SK-N-DZ (cell line): ENCODE data around the gene ABCG4.
"Not testable (repeated sequence)": the region's sequence is repeated elsewhere in the genome, so short reads cannot be mapped to it uniquely, and the experiment has no call there.

Source experiments
- DNase-seq: peaks from one replicate; pipeline ENCODE4 v3.0.0-alpha.2; 2015; ENCODE audit warnings: low spot score

ABCG4 gene

DNA sequence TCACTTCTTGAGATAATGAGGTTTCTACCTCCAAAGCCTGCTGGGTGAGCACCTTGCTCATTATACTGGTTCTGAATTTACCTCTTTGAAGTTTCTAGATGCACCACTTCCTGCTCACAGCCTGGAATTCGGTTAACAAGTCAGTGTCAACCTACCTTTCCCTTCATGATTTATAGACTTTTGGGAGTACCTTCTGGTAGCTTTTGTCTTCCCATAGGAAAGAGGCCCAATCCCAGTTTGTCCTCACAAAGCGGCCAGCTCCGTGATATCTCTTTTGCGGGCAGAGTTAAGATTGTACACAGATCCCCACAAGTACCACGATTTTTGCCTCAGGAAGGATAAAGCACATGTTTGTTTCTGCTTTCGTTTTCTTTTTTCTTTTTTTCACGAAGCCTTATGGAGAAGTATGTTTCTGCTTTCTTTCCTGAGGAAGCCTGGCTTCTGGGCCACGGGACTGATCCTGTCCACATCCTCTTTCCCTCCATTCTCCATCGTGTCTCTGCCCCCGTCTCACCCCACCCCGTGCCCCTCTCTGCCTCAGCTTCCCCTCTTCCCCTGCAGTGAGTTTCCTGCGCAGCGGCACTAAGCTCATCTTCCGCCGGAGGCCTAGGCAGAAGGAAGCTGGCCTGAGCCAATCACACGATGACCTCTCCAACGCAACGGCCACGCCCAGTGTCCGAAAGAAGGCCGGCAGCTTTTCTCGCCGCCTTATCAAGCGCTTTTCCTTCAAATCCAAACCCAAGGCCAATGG, 33.2 kb upstream of the ABCG4 start:
- no peak for DNase-seq

DNA sequence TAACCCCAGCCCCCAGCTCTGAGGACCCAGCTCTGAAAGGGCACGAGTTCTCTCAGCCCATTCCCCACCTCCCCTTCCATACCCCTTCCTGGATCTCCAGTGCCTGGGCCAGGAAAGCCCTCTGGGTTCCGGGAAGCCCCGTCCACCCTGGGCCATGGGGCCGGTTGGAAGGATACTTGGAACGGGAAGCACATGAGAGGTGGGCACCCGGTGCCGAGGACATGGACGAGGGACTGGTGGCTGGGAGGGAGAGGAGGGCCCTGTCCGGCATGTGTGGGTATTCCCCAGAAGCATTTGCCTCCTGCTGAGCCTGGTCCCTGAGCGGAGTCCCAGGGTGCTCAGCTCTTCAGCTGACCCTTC, 32.6 kb upstream of the ABCG4 start:
- no peak for DNase-seq

DNA sequence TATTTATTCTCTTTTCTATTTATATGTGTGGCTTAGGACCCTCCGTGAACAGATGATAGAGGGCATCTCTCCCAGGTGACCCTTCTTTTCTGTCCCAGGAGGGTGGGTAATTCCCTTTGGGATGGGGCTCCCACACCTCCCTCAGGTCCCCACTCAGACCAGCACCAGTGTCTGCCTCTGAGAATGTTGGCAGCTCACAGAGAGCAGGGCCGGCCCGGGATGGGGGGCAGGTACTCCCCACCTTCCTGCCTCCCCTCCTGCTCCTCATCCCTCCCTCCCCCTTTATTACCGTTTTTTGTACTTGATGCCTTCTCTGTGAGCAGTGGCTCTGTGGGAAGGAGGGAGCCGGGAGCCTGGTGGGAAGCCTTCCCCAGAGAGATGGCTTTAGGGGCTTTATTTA, 32.3 kb upstream of the ABCG4 start:
- no peak for DNase-seq

DNA sequence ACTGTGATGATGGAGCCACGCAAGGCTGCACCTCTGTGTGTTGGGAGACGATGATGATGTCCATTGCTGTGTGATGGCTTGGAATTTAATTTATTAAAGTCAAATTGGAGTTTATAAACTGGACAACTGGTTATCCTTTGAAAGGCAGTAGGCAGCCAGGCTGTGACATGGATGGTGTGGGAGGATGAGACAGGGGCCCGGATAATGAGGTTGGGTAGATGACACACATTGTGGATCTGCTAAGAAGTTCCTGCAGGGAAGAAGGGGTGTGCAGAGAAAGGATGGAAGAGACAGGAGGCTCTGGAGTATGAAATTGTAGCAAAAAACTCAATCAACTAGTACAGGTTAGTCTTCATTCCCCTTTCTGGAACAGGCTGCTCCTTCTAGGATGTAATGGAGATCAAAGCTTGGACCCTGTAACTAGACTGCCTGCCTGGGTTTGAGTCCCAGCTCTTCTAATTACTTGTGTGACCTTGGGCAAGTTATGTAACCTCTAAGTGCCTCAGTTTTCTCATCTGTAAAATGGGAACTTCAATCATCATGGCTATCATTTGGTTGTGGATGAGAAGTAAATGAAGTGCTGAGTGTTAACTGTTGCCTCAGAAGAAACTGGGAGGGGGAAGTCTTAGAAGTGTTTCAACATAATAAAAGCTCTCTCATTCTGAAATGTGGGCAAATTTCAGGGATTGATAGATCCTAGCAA, 31.7 kb upstream of the ABCG4 start:
- DNase-seq, result no peak

DNA sequence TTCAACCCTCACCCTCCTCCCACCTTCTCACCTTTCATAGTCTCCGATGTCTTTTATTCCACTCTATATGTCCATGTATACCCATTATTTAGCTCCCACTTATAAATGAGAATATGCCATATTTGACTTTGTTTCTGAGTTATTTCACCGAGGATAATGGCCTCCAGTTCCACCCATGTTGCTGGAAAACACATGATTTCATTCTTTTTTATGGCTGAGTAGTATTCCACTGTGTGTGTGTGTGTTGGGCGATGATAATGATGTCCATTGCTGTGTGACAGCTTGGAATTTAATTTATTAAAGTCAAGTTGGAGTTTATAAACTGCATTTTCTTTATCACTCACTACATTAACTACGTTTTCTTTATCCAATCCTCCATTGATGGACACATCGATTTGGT, 30.6 kb upstream of the ABCG4 start:
- no peak for DNase-seq

DNA sequence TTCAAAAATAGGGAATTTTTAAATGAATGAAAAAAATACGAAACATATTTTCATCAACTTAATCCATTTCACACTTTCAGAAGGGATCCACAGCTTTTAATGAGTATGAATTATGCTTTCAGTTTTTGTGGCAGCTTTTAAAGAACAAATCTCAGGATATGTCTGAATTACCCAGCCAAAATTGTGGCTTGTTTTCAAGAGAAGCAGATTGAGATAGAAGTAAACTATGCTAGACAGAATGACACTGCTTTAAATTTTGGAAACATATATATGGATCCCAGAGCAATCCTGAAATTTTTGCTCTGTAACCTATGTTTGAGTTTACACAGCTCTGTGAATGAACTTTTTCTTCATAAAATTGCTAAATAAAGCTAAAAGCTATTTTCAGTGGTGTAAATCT, 29.9 kb upstream of the ABCG4 start:
- no peak for DNase-seq

DNA sequence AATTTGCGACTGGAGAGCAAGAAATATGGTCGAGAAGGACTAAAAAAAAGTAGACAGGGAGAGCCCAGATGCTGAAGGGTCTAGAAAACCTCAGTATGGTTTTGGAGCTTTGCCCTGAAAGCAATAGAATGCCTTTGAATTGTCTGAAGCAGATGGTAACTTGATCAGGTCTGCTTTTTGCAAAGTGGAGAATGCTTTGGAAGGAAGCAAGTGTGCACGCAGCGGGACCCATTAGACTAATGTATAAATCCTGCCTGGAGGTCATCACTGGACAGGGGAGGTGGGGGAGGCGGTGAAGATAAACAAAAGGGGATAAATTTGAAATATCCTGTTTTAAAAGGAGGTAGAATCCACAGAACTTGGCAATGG, 28.2 kb upstream of the ABCG4 start:
- no peak for DNase-seq

DNA sequence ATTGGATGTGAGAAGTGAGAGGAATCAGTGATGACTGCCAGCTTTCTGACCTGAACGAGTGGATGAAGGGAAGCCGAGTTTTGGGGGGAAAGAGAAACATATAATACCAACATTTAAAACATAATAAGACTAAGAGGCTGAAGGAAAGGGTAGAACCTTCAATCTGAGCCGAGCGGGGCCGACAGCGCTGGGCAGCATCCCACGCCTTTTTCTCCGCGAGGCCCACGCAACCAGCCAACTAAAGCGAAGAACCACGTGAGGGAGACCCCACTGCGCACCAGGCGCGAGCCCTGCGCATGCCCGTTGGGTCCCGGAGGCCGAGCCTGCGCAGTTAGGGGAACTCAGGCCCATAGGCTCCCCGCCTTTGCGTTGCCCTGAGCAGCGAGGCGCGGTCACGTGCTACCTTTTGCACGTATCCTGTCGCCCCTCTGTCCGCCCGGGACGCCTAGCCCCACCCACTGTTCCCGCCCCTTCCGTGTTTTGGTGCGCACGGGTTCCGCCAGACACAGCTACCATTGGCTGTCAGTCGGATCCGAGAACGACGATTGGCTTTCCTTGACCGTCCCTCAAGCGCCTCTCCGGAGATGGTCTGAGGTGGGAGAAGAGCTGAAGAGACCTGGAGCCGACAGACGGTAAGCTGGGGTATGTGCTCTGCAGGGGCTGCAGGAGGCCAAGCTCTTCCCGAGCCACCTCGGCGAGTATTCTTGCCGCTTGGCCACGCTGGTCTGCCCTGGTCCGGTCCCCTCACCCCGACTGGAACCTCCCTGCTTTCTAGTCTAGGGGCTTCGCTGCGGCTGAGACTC, 27.6 kb upstream of the ABCG4 start, which contains the start of gene HINFP:
HINFP (plus strand) TSS at position 573 of the 803 bp plus-strand sequence. CDS start 5,365 bp downstream, outside the sequence.
- peak; percentile 96 for DNase-seq

DNA sequence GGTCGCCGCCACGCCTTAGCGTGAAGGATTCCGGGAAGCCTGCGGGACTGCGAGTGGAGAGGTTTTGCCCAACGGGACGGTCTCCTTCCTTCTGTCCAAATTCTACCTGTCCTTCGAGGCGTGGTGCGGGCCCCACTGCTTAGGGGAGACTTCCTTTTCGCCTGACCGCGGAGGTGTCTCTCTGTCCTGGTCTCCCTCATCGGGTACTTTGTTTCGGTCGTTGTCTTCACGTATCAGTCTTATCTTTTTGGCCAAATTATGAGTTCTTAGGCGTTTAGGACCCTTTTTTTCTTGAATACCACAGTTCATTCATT, 27.1 kb upstream of the ABCG4 start:
- no peak for DNase-seq

DNA sequence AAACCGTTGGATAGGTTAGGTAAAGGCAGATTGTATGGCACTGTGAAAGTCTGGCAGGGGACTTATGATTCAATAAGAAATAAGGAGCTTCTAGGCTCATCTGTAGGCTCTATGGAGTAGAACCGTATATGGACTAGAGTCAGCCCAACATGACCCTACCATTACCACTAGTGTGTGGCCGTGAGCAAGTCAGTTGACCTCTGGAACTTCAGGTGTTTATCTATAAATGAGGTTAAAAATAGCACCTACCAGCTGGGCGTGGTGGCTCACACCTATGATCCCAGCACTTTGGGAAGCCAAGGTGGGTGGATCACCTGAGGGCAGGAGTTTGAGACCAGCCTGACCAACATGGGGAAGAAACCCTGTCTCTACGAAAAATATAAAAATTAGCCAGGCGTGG, 23.0 kb upstream of the ABCG4 start:
- DNase-seq, result no peak

DNA sequence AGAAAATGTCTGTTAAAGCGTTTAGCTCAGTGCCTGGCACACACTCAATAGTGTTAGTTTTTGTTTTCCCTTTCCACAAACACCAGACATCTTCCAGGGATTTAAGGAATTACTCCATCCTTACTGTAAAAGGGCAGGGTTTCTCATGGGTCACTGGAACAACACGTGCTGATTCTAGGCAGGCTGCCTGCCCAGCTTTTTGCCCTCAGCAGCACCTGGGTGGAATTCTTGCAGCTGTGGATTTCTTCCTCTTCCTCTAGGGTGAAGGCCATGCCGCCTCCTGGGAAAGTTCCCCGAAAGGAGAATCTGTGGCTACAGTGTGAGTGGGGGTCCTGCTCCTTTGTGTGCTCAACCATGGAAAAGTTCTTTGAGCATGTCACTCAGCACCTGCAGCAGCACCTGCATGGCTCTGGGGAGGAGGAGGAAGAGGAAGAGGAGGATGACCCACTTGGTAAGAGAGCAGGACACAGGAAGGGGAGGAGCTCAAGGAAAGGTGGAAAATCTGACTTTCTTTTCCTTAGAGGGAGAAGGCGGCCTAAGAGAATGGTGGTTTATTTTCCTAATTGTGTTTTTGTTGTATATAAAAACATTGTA, 22.1 kb upstream of the ABCG4 start:
- DNase-seq, result no peak

DNA sequence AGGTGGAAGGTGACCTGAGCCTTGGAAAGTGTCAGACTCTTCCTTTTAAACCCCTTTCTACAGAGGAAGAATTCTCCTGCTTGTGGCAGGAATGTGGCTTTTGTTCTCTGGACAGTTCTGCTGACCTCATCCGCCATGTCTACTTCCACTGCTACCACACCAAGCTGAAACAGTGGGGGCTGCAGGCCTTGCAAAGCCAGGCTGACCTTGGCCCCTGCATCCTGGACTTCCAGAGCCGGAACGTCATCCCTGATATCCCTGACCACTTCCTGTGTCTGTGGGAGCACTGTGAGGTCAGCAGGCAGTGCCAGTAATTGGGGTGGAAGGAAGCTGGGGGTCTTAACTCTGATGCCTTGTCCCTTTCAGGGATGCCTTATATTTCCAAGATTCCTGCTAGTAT, 18.2 kb upstream of the ABCG4 start:
- DNase-seq, result no peak

DNA sequence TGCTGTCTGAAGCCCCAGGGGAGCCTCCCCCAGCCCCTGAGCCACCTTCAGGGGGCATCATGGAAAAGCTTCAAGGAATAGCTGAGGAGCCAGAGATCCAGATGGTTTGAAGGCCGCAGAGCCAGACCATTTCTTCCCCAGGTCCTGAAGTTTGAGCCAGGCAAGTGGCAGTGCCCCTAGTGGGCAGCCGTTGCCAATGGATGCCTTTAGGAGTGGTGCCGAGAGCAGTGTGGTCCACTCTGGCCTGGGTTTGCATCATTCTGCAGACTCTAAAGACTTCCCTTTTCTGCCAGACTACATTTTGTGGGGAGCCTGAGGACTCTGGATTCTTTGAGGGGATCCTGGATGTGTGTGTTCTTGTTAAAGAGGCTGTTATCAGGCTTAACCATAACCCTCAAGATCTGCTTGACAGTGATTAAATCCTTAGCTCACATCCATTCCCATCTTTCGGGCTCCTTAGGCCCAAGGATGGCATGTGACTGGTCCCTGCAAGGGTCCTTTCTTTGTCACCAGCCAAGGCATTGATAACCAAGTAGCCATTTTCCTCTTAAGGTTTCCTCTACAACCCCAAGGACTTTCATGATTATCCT, 14.4 kb upstream of the ABCG4 start:
- DNase-seq, result no peak

DNA sequence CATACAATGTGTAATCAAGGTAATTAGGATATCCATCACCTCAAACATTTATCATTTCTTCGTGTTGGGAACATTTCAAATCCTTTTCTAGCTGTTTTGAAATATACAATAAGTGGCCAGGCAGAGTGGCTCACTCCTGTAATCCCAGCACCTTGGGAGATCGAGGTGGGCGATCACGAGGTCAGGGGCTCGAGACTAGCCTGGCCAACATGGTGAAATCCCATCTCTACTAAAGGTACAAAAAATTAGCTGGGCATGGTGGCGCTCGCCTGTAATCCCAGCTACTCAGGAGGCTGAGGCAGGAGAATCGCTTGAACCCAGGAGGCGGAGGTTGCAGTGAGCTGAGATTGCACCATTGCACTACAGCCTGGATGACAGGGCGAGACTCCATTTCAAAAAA, 9.6 kb upstream of the ABCG4 start:
- not testable (repeated sequence) for DNase-seq

DNA sequence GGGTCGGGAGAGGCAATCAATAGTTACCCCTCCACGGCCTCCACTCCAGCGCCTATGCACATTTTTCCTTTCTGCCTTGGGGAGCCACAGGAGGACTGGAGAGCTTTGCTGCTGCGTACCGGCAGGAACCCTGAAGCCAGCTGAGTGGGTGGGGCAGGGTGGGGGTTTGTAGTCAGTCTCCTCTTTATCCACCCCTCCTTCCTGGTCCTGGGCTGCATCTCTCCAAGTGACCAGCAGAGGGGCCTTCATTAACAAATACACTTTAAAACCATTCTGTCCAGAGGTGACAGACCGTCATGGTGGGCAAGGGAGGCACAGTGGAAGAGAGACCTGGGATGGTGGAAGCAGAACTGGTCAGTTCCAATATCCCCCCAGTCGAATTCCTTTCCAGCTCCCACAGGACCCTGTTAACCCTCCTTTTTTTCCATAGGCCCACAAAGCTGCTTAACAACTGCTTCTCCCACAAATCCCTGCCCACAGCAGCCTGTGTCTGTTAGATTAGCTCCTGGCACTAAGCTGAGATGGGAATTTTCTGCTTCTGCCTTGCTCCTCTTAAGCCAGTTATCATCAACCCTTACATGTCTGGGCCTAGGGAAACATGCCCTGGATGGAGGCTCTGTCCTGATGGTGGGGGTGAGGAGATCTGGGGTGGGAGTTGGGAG, 3.9 kb upstream of the ABCG4 start:
- peak; percentile 72 for DNase-seq

DNA sequence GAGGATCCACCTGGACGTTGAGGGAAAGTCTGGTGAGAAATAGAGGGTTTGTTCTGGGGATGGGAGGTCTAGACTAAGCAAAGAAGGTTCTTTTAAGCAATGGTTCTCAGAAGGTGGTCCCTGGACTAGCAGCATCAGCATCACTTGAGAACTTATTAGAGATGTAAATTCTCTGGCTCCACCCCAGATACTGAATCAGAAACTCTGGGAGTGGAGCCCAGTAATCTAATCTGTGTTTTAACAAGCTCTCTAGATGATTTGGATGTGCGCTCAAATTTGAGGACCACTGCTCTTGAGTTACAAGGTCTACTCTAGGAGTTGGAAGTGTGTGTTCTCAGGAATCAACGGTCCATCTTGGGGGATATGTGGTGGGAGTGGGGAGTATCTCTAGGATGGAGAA, 3.3 kb upstream of the ABCG4 start:
- DNase-seq, result no peak

DNA sequence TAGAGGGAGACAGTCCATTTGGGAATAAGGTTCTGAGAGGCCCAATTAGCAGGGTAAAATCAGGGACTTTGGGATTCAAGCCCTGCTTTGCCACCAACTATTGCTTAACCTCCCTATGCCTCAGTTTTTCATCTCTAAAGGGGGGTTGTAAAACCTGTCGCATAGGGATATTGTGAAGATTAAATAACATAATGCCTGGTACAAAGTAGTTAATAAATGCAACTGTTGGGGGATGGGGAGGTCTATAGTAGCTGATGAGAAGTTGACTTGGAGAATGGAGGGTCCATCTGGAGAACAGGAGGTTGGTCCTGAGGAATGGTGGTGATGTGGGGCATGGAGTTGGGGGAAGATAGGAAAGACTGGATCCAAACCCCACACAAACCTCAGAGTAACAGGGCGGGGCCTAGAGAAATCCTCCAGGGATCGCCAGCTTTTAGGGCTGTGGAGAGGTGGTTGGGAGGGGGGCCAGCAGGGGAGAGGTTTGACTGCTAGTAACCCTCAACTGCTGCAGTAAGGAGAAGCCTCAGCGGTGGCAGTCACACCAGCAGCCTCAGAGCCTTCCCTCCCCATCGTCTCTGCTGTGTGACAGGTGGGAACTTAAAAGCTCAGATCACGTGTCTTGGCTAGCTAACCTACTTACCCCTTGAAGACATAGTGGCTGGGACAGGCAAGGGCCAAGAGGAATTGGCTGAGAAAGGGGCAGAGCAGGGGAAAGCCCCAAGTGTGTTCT, 1.1 kb upstream of the ABCG4 start:
- peak; percentile 29 for DNase-seq

DNA sequence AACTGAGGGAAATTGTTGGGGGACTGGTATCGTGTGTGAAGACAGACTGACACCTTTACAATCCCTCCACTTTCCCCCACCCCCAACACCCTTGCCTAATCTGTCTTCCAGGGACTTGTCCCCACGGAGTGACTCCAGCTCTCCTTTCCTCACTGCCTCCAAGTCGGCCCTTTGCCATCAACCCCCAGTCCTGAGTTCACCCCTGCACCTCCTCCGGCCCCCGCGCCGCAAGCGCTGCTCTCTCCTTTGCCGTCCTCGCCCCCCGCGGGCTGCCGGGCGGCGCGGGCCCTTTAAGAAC, 183 bp upstream of the ABCG4 start:
- DNase-seq, result no peak

DNA sequence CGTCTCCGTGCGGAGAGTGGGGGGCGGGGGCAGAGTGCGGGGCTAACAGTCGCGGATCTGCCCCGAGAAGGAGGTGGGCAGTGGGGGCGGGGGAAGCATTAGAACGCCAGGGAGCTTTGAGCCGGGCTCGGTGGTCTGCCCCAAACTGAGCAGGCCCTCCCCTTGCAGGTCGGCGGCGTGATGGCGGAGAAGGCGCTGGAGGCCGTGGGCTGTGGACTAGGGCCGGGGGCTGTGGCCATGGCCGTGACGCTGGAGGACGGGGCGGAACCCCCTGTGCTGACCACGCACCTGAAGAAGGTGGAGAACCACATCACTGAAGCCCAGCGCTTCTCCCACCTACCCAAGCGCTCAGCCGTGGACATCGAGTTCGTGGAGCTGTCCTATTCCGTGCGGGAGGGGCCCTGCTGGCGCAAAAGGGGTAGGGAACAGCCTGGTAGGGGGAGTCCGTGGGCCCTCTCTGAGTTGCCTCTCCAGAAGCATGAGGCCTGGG, 979 bp downstream of the ABCG4 start:
- no peak for DNase-seq

DNA sequence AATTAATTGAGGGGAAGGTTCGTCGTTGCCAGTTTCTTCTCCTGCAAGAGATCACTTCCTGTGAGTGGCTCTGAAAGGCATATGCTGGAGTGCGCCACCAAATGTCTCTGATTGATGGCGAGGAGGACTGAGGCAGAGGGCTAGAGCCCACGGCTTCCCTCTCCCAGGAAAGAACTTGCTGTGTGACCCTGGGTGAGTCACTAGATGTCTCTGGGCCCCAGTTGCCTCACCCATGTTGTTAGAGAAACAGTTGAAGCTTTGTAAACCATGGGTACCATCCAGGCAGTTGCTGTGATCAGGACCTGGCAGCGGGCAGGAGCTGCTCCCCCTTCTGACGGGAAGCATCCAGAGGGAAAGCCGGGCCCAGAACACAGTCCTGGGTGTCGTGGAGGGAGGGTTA, 3.2 kb downstream of the ABCG4 start:
- no peak for DNase-seq

DNA sequence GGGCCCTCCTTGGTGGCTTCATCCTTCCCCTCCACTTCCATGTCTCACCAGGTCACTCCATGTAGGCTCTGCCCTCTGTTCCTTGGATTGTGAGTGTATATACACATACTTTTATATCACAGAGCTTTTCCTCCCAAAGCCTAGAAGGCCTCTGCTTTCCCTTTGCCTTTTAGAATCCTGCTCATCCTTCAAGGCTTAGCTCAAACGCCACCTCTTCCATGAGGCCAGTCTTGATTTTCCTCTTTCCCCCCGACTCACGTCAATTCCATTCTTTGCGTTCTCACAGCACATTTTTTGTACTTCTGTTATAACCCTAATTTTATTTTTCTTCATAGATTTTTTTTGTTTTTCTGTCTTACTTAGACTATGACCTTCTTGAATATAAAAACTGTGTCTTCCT, 3.8 kb downstream of the ABCG4 start:
- DNase-seq, result no peak
